Measurements from ENCODE around the gene TACR2. TPM values are rescaled to one million over a fixed set of nuclear protein-coding genes. Genes with fewer than 3 reads are reported as not detected.

TACR2 gene
- total and polyA plus RNA-seq, 2 donors (not counting 1 experiment from before 2014, with no cell fraction given): 0.15 to 0.17 TPM

GRCh38 chr10:69419744-69420126 is 3.0 kb upstream of the TACR2 start:
- H3K9me3 ChIP-seq (ENCODE audit: control insufficient read depth, insufficient read depth, low read depth, low read length): no peaks in the 10 kb centered on the region
- no peak overlapping the region for H3K4me3 ChIP-seq (replicated peaks in 1 of 4; ENCODE audit: control extremely low read depth in 1 of 4, insufficient read depth in 1 of 4, low read depth in 3 of 4, low read length in 4 of 4)
- H3K79me2 ChIP-seq (ENCODE audit: control insufficient read depth, insufficient read depth, low read length): no peaks in the 10 kb centered on the region
- H3K4me1 ChIP-seq (ENCODE audit: control insufficient read depth, extremely low read depth, insufficient read depth, low read length): no peaks in the 10 kb centered on the region
- peaks cover 10% of the 10 kb centered on the region for H3K27me3 ChIP-seq (ENCODE audit: control insufficient read depth, insufficient read depth, low read length)
- no peak for DNase-seq (ENCODE audit: low read depth in 2 of 2)
- no peak overlapping the region for H3K9ac ChIP-seq (ENCODE audit: insufficient read depth, low read length)
- no peak for TF ChIP-seq EZH2 (IDR thresholded peaks at IDR 0.05; ENCODE audit: low read length, missing control alignments)
- no peak for TF ChIP-seq CTCF (conservative IDR thresholded peaks at IDR 0.05 in 1 of 2, IDR thresholded peaks at IDR 0.05 in 1 of 2; ENCODE audit: low read depth in 1 of 2, low read length in 2 of 2)
- no peaks in the 10 kb centered on the region for H3K36me3 ChIP-seq (ENCODE audit: control insufficient read depth, insufficient read depth, low read length)
- no peak overlapping the region for H3K27ac ChIP-seq (ENCODE audit: insufficient read depth, low read length)
- no peaks in the 10 kb centered on the region for H4K20me1 ChIP-seq (ENCODE audit: control insufficient read depth, extremely low read depth, insufficient read depth, low read length)
- H3K4me2 ChIP-seq (ENCODE audit: extremely low read depth, insufficient read depth, low read length): no peak overlapping the region
- no peak overlapping the region for H2AFZ ChIP-seq (ENCODE audit: low read length)

- no peak overlapping the region for H3K9ac ChIP-seq (ENCODE audit: insufficient read depth, low read length)
- peaks cover 10% of the 10 kb centered on the region for H3K27me3 ChIP-seq (ENCODE audit: control insufficient read depth, insufficient read depth, low read length)
- no peak for DNase-seq (ENCODE audit: low read depth in 2 of 2)
- TF ChIP-seq EZH2 (IDR thresholded peaks at IDR 0.05; ENCODE audit: low read length, missing control alignments) (no peak), CTCF (conservative IDR thresholded peaks at IDR 0.05 in 1 of 2, IDR thresholded peaks at IDR 0.05 in 1 of 2; ENCODE audit: low read depth in 1 of 2, low read length in 2 of 2) (no peak)
- H3K4me3 ChIP-seq (replicated peaks in 1 of 4; ENCODE audit: control extremely low read depth in 1 of 4, insufficient read depth in 1 of 4, low read depth in 3 of 4, low read length in 4 of 4): no peak overlapping the region
- no peaks in the 10 kb centered on the region for H3K36me3 ChIP-seq (ENCODE audit: control insufficient read depth, insufficient read depth, low read length)
- H3K4me1 ChIP-seq (ENCODE audit: control insufficient read depth, extremely low read depth, insufficient read depth, low read length): no peaks in the 10 kb centered on the region
- H3K4me2 ChIP-seq (ENCODE audit: extremely low read depth, insufficient read depth, low read length): no peak overlapping the region
- no peaks in the 10 kb centered on the region for H3K9me3 ChIP-seq (ENCODE audit: control insufficient read depth, insufficient read depth, low read depth, low read length)
- H3K27ac ChIP-seq (ENCODE audit: insufficient read depth, low read length): no peak overlapping the region
- no peaks in the 10 kb centered on the region for H4K20me1 ChIP-seq (ENCODE audit: control insufficient read depth, extremely low read depth, insufficient read depth, low read length)
- H3K79me2 ChIP-seq (ENCODE audit: control insufficient read depth, insufficient read depth, low read length): no peaks in the 10 kb centered on the region
- H2AFZ ChIP-seq (ENCODE audit: low read length): no peak overlapping the region
Measured at GRCh38 chr10:69419096-69419743, 2.5 kb upstream of the TACR2 start.

GRCh38 chr10:69418052-69418752 is 1.5 kb upstream of the TACR2 start:
- TF ChIP-seq CTCF (conservative IDR thresholded peaks at IDR 0.05 in 1 of 2, IDR thresholded peaks at IDR 0.05 in 1 of 2; ENCODE audit: low read depth in 1 of 2, low read length in 2 of 2): no peak
- no peak for TF ChIP-seq EZH2 (IDR thresholded peaks at IDR 0.05; ENCODE audit: low read length, missing control alignments)
- H4K20me1 ChIP-seq (ENCODE audit: control insufficient read depth, extremely low read depth, insufficient read depth, low read length): no peaks in the 10 kb centered on the region
- no peaks in the 10 kb centered on the region for H3K36me3 ChIP-seq (ENCODE audit: control insufficient read depth, insufficient read depth, low read length)
- H3K79me2 ChIP-seq (ENCODE audit: control insufficient read depth, insufficient read depth, low read length): no peaks in the 10 kb centered on the region
- no peak overlapping the region for H3K27ac ChIP-seq (ENCODE audit: insufficient read depth, low read length)
- no peak overlapping the region for H3K4me2 ChIP-seq (ENCODE audit: extremely low read depth, insufficient read depth, low read length)
- H3K4me1 ChIP-seq (ENCODE audit: control insufficient read depth, extremely low read depth, insufficient read depth, low read length): no peaks in the 10 kb centered on the region
- H3K4me3 ChIP-seq (replicated peaks in 1 of 4; ENCODE audit: control extremely low read depth in 1 of 4, insufficient read depth in 1 of 4, low read depth in 3 of 4, low read length in 4 of 4): no peak overlapping the region
- H3K27me3 ChIP-seq (ENCODE audit: control insufficient read depth, insufficient read depth, low read length): peaks cover 7% of the 10 kb centered on the region
- no peaks in the 10 kb centered on the region for H3K9me3 ChIP-seq (ENCODE audit: control insufficient read depth, insufficient read depth, low read depth, low read length)
- no peak for DNase-seq (ENCODE audit: low read depth in 2 of 2)
- H3K9ac ChIP-seq (ENCODE audit: insufficient read depth, low read length): no peak overlapping the region
- H2AFZ ChIP-seq (ENCODE audit: low read length): no peak overlapping the region
